ENCODE data around the gene ASB18.

GRCh38 chr2:236208019-236208926 lies 55.9 kb downstream of the ASB18 start:
- TF ChIP-seq, protein P1, sequence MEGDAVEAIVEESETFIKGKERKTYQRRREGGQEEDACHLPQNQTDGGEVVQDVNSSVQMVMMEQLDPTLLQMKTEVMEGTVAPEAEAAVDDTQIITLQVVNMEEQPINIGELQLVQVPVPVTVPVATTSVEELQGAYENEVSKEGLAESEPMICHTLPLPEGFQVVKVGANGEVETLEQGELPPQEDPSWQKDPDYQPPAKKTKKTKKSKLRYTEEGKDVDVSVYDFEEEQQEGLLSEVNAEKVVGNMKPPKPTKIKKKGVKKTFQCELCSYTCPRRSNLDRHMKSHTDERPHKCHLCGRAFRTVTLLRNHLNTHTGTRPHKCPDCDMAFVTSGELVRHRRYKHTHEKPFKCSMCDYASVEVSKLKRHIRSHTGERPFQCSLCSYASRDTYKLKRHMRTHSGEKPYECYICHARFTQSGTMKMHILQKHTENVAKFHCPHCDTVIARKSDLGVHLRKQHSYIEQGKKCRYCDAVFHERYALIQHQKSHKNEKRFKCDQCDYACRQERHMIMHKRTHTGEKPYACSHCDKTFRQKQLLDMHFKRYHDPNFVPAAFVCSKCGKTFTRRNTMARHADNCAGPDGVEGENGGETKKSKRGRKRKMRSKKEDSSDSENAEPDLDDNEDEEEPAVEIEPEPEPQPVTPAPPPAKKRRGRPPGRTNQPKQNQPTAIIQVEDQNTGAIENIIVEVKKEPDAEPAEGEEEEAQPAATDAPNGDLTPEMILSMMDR (IDR thresholded peaks at IDR 0.05; ENCODE audit: control extremely low read depth in 1 of 3, insufficient read depth in 1 of 3, low read depth in 1 of 3, low read length in 3 of 3), result no peak
- TF ChIP-seq SP4 (IDR thresholded peaks at IDR 0.05; ENCODE audit: low read length), result no peak
- no peak for TF ChIP-seq EP300 (IDR thresholded peaks at IDR 0.05; ENCODE audit: borderline replicate concordance in 1 of 2, low read depth in 2 of 2, low read length in 2 of 2)

Measured in H1 (cell line).